ENCODE results near the gene RITA1.

RITA1 gene

GRCh38 chr12:113241191-113242025 lies 55.9 kb downstream of the RITA1 start:
- Histone ChIP-seq H3K36me3 (ENCODE audit: insufficient read depth, low read length) (peaks cover 91% of the 10 kb centered on the region), H3K9me3 (ENCODE audit: low read length) (no peaks in the 10 kb centered on the region), H3K4me1 (ENCODE audit: insufficient read depth, low read length, severe bottlenecking) (peaks cover 51% of the 10 kb centered on the region), H3K27ac (ENCODE audit: low read depth, low read length, poor library complexity, severe bottlenecking) (peak overlapping the region; percentile 88), H4K20me1 (ENCODE audit: insufficient read depth, low read length) (no peaks in the 10 kb centered on the region), H3K79me2 (ENCODE audit: insufficient read depth, low read length) (no peaks in the 10 kb centered on the region), H3K4me3 (ENCODE audit: low read depth, low read length, poor library complexity, severe bottlenecking) (no peak overlapping the region), H3K9ac (ENCODE audit: low read length) (peak overlapping the region; percentile 5; the same call in 1 of the 2 replicates), H3K9me2 (ENCODE audit: low read depth, low read length) (no peaks in the 10 kb centered on the region), H2AFZ (ENCODE audit: low read length) (no peak overlapping the region), H3F3A (ENCODE audit: insufficient read depth, low read length) (0 out of 2 replicates have a peak, but pooled peaks cover 2% of the 10 kb centered on the region), H3K27me3 (ENCODE audit: insufficient read depth, low read length) (no peaks in the 10 kb centered on the region), H3K4me2 (ENCODE audit: low read length) (peak overlapping the region; percentile 37; the same call in 1 of the 2 replicates)
- TF ChIP-seq CTCF (IDR thresholded peaks at IDR 0.05; ENCODE audit: low read length) = no peak
- TF ChIP-seq EZH2 (IDR thresholded peaks at IDR 0.05; ENCODE audit: borderline replicate concordance, low read length) = no peak

Data from OCI-LY1 (cell line).